A549 treated with Hydrocortisone at 1 μM for 4 hours (cell line): ENCODE results near the gene RAB30. TPM values are rescaled to one million over a fixed set of nuclear protein-coding genes. Genes with fewer than 3 reads are reported as not detected.

Experiments
- total RNA-seq: library from RNA; stranded (reverse); fragments of 200-300 nt; extraction: Qiagen RNA extraction; gene quantifications from 5 replicates; pipeline ENCODE4 v1.2.3, GENCODE V29; 2022

Gene RAB30, protein sequence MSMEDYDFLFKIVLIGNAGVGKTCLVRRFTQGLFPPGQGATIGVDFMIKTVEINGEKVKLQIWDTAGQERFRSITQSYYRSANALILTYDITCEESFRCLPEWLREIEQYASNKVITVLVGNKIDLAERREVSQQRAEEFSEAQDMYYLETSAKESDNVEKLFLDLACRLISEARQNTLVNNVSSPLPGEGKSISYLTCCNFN
- total RNA-seq: 5.2 to 7.7 TPM (median 5.9 TPM) in 5 replicates

DNA sequence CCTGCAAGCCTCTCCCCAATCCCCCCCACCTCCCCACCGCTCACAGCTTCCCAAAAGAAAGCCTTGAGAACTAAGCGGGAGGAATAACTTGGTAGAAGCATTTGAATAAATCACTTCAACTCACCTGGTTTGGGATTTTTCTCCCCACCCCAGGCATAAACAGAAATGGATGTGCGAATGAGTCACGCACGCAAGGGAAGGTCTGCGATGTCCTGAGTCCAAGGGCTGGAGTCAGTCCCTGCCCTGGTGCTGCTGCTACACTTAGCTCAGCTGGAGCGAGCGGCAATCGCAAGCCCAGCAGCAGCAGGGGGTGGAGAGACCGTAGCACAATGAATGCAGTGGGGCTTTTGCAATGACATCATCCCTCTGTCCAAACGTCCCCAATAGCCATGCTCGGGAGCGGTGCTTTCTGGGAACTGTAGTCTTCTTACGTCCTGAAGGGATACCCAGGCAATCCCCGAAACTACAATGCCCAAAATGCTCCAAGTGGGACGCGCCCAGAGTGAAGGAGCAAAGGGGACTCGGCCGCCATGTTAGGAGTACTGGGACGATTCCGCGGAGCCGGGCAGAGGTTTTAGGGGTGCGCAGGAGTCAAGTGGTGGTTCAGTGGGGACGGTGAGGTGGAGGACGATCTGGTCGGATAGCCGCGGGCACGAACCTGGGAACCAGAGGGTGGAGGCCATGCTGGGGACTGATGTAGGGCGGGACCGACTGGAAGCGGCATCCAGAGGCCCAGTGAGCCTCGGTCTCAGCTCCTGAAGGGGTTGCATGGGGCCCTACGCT, at the start of gene RAB30:
Gene RAB30, minus strand, starts transcription at position 331 of the 783 bp plus-strand sequence. CDS start 74,581 bp downstream, outside the sequence.

Other genes starting within 250 kb of the RAB30 start
- 47.2 to 59.4 TPM (median 49.3 TPM) in 5 replicates for gene PRCP, start 171.5 kb downstream of the RAB30 start, total RNA-seq
- 14.1 to 17.8 TPM (median 16.8 TPM) in 5 replicates for gene DDIAS, start 170.2 kb downstream of the RAB30 start, total RNA-seq
- gene PCF11, start 85.2 kb upstream of the RAB30 start, total RNA-seq: 24.0 to 30.9 TPM (median 26.0 TPM) in 5 replicates
- 6.9 to 9.2 TPM (median 7.6 TPM) in 5 replicates for gene ANKRD42, start 121.8 kb upstream of the RAB30 start, total RNA-seq
- gene CCDC90B, start 214.5 kb upstream of the RAB30 start, total RNA-seq: 52.0 to 74.8 TPM (median 59.2 TPM) in 5 replicates